ENCODE measurements around the gene ABLIM1. TPM values are rescaled to one million over a fixed set of nuclear protein-coding genes. Genes with fewer than 3 reads are reported as not detected.

The ABLIM1 gene
- total and polyA plus RNA-seq, 4 experiments from 2014 or later: 129 to 202 (median 188) TPM

DNA sequence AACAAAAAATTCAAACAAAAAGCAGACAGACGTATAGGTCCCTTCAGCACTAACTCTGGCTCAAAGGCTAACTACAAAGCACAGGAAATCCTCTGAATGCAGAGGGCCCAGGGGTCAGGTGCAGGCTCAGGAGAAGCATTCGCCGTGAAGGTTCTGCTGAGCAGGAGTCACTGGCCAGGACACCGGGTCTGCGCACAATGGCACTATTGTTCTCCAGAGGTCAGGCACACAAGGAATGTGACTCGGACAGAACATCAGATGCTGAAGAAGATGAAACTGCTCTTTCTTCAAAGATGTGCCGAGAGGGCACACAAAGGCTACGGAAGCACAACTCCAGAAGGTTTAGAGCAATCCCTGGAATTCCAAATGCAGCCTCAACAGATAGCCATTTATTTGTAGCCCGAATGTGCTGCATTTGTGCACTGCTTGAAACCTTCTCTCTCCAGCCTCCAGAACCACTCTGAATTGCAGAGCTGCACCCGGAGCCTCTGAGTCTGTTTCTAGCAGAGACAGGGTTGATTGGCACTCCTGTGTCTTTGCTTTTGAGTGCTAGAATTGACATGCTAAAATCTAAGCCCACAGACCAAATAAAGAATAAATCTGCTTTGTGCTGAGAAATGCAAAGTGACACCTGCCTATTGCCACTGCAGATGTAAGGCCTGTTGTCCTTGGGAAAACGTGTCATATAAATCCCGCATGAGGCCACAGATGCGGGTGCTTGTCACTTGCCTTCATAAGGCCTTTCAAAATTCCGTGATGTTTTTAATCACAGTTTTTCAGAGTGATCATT, 168.4 kb downstream of the ABLIM1 start:
- intact Hi-C loops (cut with micrococcal nuclease): no loop called here
- no peak for DNase-seq
- H3K36me3 ChIP-seq (ENCODE audit: insufficient read depth, low read length): peaks cover 43% of the 10 kb centered on the region
- Mint-ChIP-seq H3K27ac (peak overlapping the region in 3 of 7 donors; percentile 29 to 60 (median 29)), H3K27me3 (no peaks in the 10 kb centered on the region), H3K36me3 (peaks cover 47 to 71% of the 10 kb centered on the region in 2 donors), H3K4me3 (no peak overlapping the region), H3K4me1 (peaks cover 26 to 51% (median 34%) of the 10 kb centered on the region in 4 donors), H3K9me3 (no peaks in the 10 kb centered on the region)
- no peaks in the 10 kb centered on the region for H3K27me3 ChIP-seq (ENCODE audit: insufficient read depth, low read length)
- no peak overlapping the region for H3K27ac ChIP-seq (ENCODE audit: low read depth, low read length)
- CTCF ChIA-PET (ENCODE audit: partially characterized antibody): interaction anchor here (1.1 to 1.9 kb wide), 3 partner anchors 18 to 205 kb away, joined by 3 to 4 read pairs (median 4); no protein-coding TSS in a partner anchor
- H3K9me3 ChIP-seq (ENCODE audit: control insufficient read depth in 1 of 2, low read length in 2 of 2): no peaks in the 10 kb centered on the region
- H3K4me3 ChIP-seq (ENCODE audit: low read length in 2 of 2): no peak overlapping the region
- POLR2A ChIA-PET (ENCODE audit: partially characterized antibody): no interaction called here
- H3K4me1 ChIP-seq (ENCODE audit: insufficient read depth, low read length): peaks cover 36% of the 10 kb centered on the region

DNA sequence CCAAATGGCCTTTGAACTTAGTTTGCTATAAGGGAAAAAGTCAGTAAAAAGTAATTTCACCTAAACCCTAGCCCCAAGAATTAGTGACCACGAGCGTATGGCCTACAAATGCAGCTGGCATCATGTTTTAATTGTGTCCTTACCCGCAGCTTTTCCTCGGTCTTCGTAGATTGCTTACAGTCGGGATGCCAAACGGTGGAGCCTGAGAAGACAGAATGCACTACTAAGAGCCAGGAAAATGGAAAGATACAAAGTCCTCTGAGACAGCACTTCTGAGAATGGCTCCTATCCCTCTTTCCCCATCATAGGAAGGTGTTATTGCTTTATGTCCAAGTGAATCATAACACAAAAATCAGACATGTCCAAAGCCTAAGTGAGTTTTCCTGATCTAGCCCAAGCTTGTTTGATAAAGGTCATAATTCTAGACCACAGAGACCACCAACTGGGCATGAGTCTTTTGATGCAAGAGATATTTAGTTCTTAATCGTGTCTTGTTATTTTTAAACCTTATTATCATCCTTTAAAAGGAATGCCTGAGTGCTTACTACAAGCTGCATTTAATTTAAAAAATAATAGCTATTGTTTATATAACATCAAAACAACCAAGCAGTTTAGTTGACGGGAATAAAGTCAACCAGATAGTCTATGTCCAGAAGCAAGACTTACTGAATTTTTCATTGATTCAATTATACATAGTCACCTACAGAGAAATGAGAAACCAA, 170.1 kb downstream of the ABLIM1 start:
- H3K4me1 Mint-ChIP-seq: peaks cover 19 to 41% (median 24%) of the 10 kb centered on the region in 4 donors
- no peak for DNase-seq
- no peak overlapping the region for H3K4me3 Mint-ChIP-seq
- peaks cover 53% of the 10 kb centered on the region for H3K36me3 ChIP-seq (ENCODE audit: insufficient read depth, low read length)
- ChIA-PET CTCF (ENCODE audit: partially characterized antibody) (interaction anchor here (1.1 to 3.5 kb wide), 5 partner anchors 9 to 51 kb away, joined by 3 to 17 read pairs (median 4); no protein-coding TSS in a partner anchor), POLR2A (ENCODE audit: partially characterized antibody) (interaction anchor here (2.6 kb wide), 1 partner anchor 38 kb away, joined by 9 read pairs; no protein-coding TSS in a partner anchor)
- no peak overlapping the region for H3K4me3 ChIP-seq (ENCODE audit: low read length in 2 of 2)
- peaks cover 18% of the 10 kb centered on the region for H3K4me1 ChIP-seq (ENCODE audit: insufficient read depth, low read length)
- peaks cover 59 to 82% of the 10 kb centered on the region in 2 donors for H3K36me3 Mint-ChIP-seq
- H3K27me3 ChIP-seq (ENCODE audit: insufficient read depth, low read length): no peaks in the 10 kb centered on the region
- intact Hi-C loops (cut with micrococcal nuclease): no loop called here
- H3K27ac ChIP-seq (ENCODE audit: low read depth, low read length): no peak overlapping the region
- peak overlapping the region in 4 of 7 donors; percentile 3 to 48 (median 31) for H3K27ac Mint-ChIP-seq
- H3K9me3 Mint-ChIP-seq: no peaks in the 10 kb centered on the region
- no peaks in the 10 kb centered on the region for H3K27me3 Mint-ChIP-seq
- no peaks in the 10 kb centered on the region for H3K9me3 ChIP-seq (ENCODE audit: control insufficient read depth in 1 of 2, low read length in 2 of 2)

- H3K9me3 ChIP-seq (ENCODE audit: control insufficient read depth in 1 of 2, low read length in 2 of 2): no peaks in the 10 kb centered on the region
- no peak overlapping the region for H3K27ac ChIP-seq (ENCODE audit: low read depth, low read length)
- Mint-ChIP-seq H3K36me3 (peaks cover 59 to 84% of the 10 kb centered on the region in 2 donors), H3K27ac (peak overlapping the region in 4 of 7 donors; percentile 3 to 60 (median 36)), H3K4me1 (peaks cover 11 to 33% (median 16%) of the 10 kb centered on the region in 4 donors), H3K4me3 (no peak overlapping the region), H3K27me3 (no peaks in the 10 kb centered on the region), H3K9me3 (no peaks in the 10 kb centered on the region)
- peaks cover 10% of the 10 kb centered on the region for H3K4me1 ChIP-seq (ENCODE audit: insufficient read depth, low read length)
- H3K4me3 ChIP-seq (ENCODE audit: low read length in 2 of 2): no peak overlapping the region
- CTCF ChIA-PET (ENCODE audit: partially characterized antibody): interaction anchor here (0.7 to 3.5 kb wide), 7 partner anchors 10 to 63 kb away, joined by 3 to 17 read pairs (median 3); no protein-coding TSS in a partner anchor
- POLR2A ChIA-PET (ENCODE audit: partially characterized antibody): interaction anchor here (2.6 kb wide), 1 partner anchor 39 kb away, joined by 9 read pairs; no protein-coding TSS in a partner anchor
- peaks cover 53% of the 10 kb centered on the region for H3K36me3 ChIP-seq (ENCODE audit: insufficient read depth, low read length)
- H3K27me3 ChIP-seq (ENCODE audit: insufficient read depth, low read length): no peaks in the 10 kb centered on the region
- no peak for DNase-seq
- intact Hi-C loops (cut with micrococcal nuclease): no loop called here
Measured at GRCh38 chr10:114486938-114487814, 170.9 kb downstream of the ABLIM1 start.

DNA sequence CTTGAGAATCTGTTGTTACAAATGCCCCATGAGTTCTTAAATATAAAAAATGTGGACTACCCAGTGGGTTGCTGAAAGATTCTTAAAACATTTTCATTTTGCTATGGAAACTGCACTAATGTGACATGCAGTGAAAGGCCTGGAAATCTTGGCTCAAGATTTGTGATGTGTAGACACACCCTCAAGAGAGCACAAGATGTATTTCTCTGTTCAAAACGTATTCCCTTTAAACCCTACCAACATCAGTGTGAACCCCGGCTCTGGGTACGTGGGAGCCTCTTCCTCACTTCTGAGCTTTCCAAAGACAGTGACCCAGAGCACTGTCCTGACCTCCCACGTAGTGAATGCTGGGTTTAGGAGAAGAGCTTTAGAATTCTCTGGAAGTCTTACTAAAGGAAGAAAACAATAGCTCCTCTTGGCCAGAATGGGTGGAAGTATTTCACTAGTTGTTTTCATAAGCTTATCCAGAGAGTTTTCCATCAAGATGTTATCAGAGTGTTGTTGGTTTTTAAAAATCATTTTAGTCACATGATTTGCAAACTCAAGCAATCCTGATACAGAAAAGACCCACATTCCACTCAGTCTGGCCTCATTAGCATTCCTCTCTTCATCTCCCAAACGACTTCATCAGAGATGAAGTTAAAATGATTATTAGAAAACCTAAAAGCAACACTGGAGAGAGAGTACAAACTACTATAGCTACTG, 172.2 kb downstream of the ABLIM1 start:
- Mint-ChIP-seq H3K4me3 (no peak overlapping the region), H3K27me3 (no peaks in the 10 kb centered on the region), H3K36me3 (peaks cover 61 to 86% of the 10 kb centered on the region in 2 donors), H3K4me1 (peaks cover 9 to 37% (median 17%) of the 10 kb centered on the region in 4 donors), H3K27ac (peak overlapping the region in 3 of 7 donors; percentile 23 to 48 (median 29)), H3K9me3 (no peaks in the 10 kb centered on the region)
- H3K9me3 ChIP-seq (ENCODE audit: control insufficient read depth in 1 of 2, low read length in 2 of 2): no peaks in the 10 kb centered on the region
- H3K36me3 ChIP-seq (ENCODE audit: insufficient read depth, low read length): peaks cover 53% of the 10 kb centered on the region
- ChIA-PET CTCF (ENCODE audit: partially characterized antibody) (interaction anchor here (0.7 to 3.5 kb wide), 7 partner anchors 13 to 64 kb away, joined by 3 to 17 read pairs (median 3); no protein-coding TSS in a partner anchor), POLR2A (ENCODE audit: partially characterized antibody) (no interaction called here)
- no peak for DNase-seq
- no peak overlapping the region for H3K4me3 ChIP-seq (ENCODE audit: low read length in 2 of 2)
- H3K4me1 ChIP-seq (ENCODE audit: insufficient read depth, low read length): no peaks in the 10 kb centered on the region
- H3K27me3 ChIP-seq (ENCODE audit: insufficient read depth, low read length): no peaks in the 10 kb centered on the region
- H3K27ac ChIP-seq (ENCODE audit: low read depth, low read length): no peak overlapping the region
- intact Hi-C loops (cut with micrococcal nuclease): no loop called here

- H3K36me3 ChIP-seq (ENCODE audit: insufficient read depth, low read length): peaks cover 48% of the 10 kb centered on the region
- no peaks in the 10 kb centered on the region for H3K4me1 ChIP-seq (ENCODE audit: insufficient read depth, low read length)
- H3K27ac ChIP-seq (ENCODE audit: low read depth, low read length): no peak overlapping the region
- Mint-ChIP-seq H3K36me3 (peaks cover 67 to 88% of the 10 kb centered on the region in 2 donors), H3K4me1 (peaks cover 23 to 50% (median 25%) of the 10 kb centered on the region in 4 donors), H3K27ac (peak overlapping the region in 4 of 7 donors; percentile 32 to 76 (median 69)), H3K4me3 (no peak overlapping the region), H3K9me3 (no peaks in the 10 kb centered on the region), H3K27me3 (no peaks in the 10 kb centered on the region)
- no peaks in the 10 kb centered on the region for H3K27me3 ChIP-seq (ENCODE audit: insufficient read depth, low read length)
- no peak for DNase-seq
- intact Hi-C loops (cut with micrococcal nuclease): no loop called here
- CTCF ChIA-PET (ENCODE audit: partially characterized antibody): interaction anchor here (2.5 kb wide), 1 partner anchor 12 kb away, joined by 9 read pairs; no protein-coding TSS in a partner anchor
- H3K4me3 ChIP-seq (ENCODE audit: low read length in 2 of 2): no peak overlapping the region
- H3K9me3 ChIP-seq (ENCODE audit: control insufficient read depth in 1 of 2, low read length in 2 of 2): no peaks in the 10 kb centered on the region
- POLR2A ChIA-PET (ENCODE audit: partially characterized antibody): no interaction called here
Measured at GRCh38 chr10:114483575-114483974, 174.5 kb downstream of the ABLIM1 start.

Data from CD4-positive, alpha-beta memory T cell (primary cell).